ENCODE data around the gene SLC20A1.

SLC20A1 gene

DNA sequence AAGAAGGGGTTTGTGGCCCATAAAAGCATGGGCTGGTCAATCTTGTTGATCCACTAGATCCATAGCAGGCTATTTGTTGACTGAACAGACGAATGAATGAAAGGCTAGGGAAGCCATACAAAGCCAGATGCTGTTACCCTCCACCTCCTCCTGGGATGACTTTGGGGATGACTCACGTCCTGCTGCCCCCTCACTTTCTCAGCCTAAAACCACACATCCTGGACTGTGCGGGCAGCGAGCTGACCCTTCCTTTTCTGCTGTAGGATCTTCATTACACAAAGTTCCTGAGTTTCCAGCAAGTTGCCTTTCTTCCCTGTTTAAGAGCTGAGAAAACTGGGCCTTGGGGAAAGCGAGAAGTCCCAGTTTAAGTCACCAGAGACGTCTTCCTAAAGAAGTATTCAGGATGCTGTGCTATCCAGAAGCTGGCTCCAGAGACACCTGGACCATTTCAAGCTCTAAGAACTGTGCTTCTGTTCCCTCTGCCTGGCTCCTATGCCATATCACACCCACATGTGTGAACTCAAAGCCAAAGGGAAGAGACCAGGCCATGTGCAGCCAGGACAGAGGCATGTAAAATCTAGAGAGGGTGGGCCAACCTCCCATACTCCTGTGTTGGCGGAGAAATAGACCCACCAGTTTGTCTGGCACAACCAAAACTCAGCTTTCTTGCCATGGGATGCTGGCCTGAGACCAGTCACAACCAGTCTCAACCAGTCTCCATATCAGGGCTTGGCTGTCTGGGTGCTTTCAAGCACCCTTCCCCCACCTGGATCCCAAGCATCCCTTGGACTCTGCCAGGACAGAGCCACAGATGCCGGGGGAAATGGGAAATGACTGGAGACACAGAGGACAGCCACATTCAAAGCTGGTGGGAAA lies 4.7 kb upstream of the SLC20A1 start:
- Histone ChIP-seq H3K9ac (ENCODE audit: low read length) (no peak overlapping the region), H3K27ac (ENCODE audit: low read depth, low read length, poor library complexity, severe bottlenecking) (no peak overlapping the region), H3K4me3 (ENCODE audit: low read depth, low read length, poor library complexity, severe bottlenecking) (no peak overlapping the region), H4K20me1 (ENCODE audit: insufficient read depth, low read length) (no peaks in the 10 kb centered on the region), H3K36me3 (ENCODE audit: insufficient read depth, low read length) (no peaks in the 10 kb centered on the region), H3K9me2 (ENCODE audit: low read depth, low read length) (no peaks in the 10 kb centered on the region), H3K27me3 (ENCODE audit: insufficient read depth, low read length) (no peaks in the 10 kb centered on the region), H3K79me2 (ENCODE audit: insufficient read depth, low read length) (no peaks in the 10 kb centered on the region; the same call in 1 of the 2 replicates), H3F3A (ENCODE audit: insufficient read depth, low read length) (no peaks in the 10 kb centered on the region), H3K4me2 (ENCODE audit: low read length) (no peak overlapping the region), H3K4me1 (ENCODE audit: insufficient read depth, low read length, severe bottlenecking) (peaks cover 12% of the 10 kb centered on the region), H3K9me3 (ENCODE audit: low read length) (no peaks in the 10 kb centered on the region), H2AFZ (ENCODE audit: low read length) (no peak overlapping the region)
- TF ChIP-seq EZH2 (IDR thresholded peaks at IDR 0.05; ENCODE audit: borderline replicate concordance, low read length) = no peak
- TF ChIP-seq, protein P1, sequence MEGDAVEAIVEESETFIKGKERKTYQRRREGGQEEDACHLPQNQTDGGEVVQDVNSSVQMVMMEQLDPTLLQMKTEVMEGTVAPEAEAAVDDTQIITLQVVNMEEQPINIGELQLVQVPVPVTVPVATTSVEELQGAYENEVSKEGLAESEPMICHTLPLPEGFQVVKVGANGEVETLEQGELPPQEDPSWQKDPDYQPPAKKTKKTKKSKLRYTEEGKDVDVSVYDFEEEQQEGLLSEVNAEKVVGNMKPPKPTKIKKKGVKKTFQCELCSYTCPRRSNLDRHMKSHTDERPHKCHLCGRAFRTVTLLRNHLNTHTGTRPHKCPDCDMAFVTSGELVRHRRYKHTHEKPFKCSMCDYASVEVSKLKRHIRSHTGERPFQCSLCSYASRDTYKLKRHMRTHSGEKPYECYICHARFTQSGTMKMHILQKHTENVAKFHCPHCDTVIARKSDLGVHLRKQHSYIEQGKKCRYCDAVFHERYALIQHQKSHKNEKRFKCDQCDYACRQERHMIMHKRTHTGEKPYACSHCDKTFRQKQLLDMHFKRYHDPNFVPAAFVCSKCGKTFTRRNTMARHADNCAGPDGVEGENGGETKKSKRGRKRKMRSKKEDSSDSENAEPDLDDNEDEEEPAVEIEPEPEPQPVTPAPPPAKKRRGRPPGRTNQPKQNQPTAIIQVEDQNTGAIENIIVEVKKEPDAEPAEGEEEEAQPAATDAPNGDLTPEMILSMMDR (IDR thresholded peaks at IDR 0.05; ENCODE audit: low read length) = no peak

DNA sequence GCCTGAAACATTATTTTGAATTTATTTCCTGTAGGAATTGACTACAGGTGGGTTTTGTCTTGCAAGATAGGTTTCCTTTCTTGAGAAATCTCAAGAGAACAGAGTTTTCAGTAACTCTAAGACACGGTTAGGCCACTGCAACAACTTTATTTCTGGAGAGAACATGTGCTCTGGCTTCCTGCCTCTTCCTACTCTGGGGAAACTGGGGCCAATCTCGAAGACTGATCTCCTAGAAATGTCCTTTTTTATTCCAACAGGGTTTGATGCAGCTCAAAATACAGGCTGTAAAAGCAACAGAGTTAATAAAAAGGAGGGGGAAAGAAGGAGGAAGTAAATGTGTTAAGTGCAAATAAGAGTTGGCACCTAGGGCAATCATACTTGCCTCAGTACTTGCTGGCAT lies 4.0 kb upstream of the SLC20A1 start:
- H3K4me1 ChIP-seq (ENCODE audit: insufficient read depth, low read length, severe bottlenecking) = peaks cover 12% of the 10 kb centered on the region
- H3K9me3 ChIP-seq (ENCODE audit: low read length) = no peaks in the 10 kb centered on the region
- no peak overlapping the region for H3K27ac ChIP-seq (ENCODE audit: low read depth, low read length, poor library complexity, severe bottlenecking)
- TF ChIP-seq EZH2 (IDR thresholded peaks at IDR 0.05; ENCODE audit: borderline replicate concordance, low read length) = no peak
- TF ChIP-seq, protein P1 (IDR thresholded peaks at IDR 0.05; ENCODE audit: low read length) = no peak
- no peaks in the 10 kb centered on the region for H3F3A ChIP-seq (ENCODE audit: insufficient read depth, low read length)
- no peaks in the 10 kb centered on the region for H4K20me1 ChIP-seq (ENCODE audit: insufficient read depth, low read length)
- H3K36me3 ChIP-seq (ENCODE audit: insufficient read depth, low read length) = peaks cover 1% of the 10 kb centered on the region; the same call in 1 of the 2 replicates
- H2AFZ ChIP-seq (ENCODE audit: low read length) = no peak overlapping the region
- no peak overlapping the region for H3K9ac ChIP-seq (ENCODE audit: low read length)
- no peaks in the 10 kb centered on the region for H3K9me2 ChIP-seq (ENCODE audit: low read depth, low read length)
- peaks cover 6% of the 10 kb centered on the region for H3K79me2 ChIP-seq (ENCODE audit: insufficient read depth, low read length)
- H3K4me2 ChIP-seq (ENCODE audit: low read length) = no peak overlapping the region
- H3K27me3 ChIP-seq (ENCODE audit: insufficient read depth, low read length) = no peaks in the 10 kb centered on the region
- no peak overlapping the region for H3K4me3 ChIP-seq (ENCODE audit: low read depth, low read length, poor library complexity, severe bottlenecking)

DNA sequence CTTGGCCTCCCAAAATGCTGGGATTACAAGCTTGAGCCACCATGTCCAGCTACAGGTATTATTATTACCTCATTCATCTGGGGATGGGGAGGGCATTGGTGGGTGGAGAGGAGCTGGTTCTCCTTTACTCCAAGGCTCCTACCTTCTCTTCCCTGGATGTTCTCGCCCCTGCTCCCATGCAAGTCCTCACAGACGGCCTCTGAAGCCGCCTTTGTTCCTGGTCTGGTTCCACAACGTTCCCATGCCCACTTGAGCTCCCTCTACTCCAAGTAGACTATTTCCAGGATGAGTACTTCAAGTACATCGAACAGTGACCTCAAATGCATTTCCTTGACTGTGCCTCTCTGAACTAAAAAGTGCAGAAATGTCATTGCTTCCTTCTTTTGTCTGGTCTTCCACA lies 3.2 kb upstream of the SLC20A1 start:
- H3K79me2 ChIP-seq (ENCODE audit: insufficient read depth, low read length) = peaks cover 15% of the 10 kb centered on the region
- no peaks in the 10 kb centered on the region for H3K9me2 ChIP-seq (ENCODE audit: low read depth, low read length)
- TF ChIP-seq, protein P1 (IDR thresholded peaks at IDR 0.05; ENCODE audit: low read length) = no peak
- no peak for TF ChIP-seq EZH2 (IDR thresholded peaks at IDR 0.05; ENCODE audit: borderline replicate concordance, low read length)
- H3K27ac ChIP-seq (ENCODE audit: low read depth, low read length, poor library complexity, severe bottlenecking) = no peak overlapping the region
- no peak overlapping the region for H3K9ac ChIP-seq (ENCODE audit: low read length)
- H3K4me3 ChIP-seq (ENCODE audit: low read depth, low read length, poor library complexity, severe bottlenecking) = no peak overlapping the region
- H2AFZ ChIP-seq (ENCODE audit: low read length) = no peak overlapping the region
- no peak overlapping the region for H3K4me2 ChIP-seq (ENCODE audit: low read length)
- H3K4me1 ChIP-seq (ENCODE audit: insufficient read depth, low read length, severe bottlenecking) = peaks cover 18% of the 10 kb centered on the region
- no peaks in the 10 kb centered on the region for H3K9me3 ChIP-seq (ENCODE audit: low read length)
- no peaks in the 10 kb centered on the region for H3K27me3 ChIP-seq (ENCODE audit: insufficient read depth, low read length)
- H4K20me1 ChIP-seq (ENCODE audit: insufficient read depth, low read length) = no peaks in the 10 kb centered on the region
- peaks cover 10% of the 10 kb centered on the region for H3K36me3 ChIP-seq (ENCODE audit: insufficient read depth, low read length)
- H3F3A ChIP-seq (ENCODE audit: insufficient read depth, low read length) = no peaks in the 10 kb centered on the region

All from OCI-LY1 (cell line).